DMS53 treated with DMSO at 0.1 percent for 48 hours (cell line): Measurements from ENCODE around the gene PALLD.

Experiments used
- DNase-seq: peaks from one replicate; lab custom pipeline; 2025; ENCODE audit not compliant: unreplicated experiment; lab: John Stamatoyannopoulos, UW

Gene PALLD

DNA sequence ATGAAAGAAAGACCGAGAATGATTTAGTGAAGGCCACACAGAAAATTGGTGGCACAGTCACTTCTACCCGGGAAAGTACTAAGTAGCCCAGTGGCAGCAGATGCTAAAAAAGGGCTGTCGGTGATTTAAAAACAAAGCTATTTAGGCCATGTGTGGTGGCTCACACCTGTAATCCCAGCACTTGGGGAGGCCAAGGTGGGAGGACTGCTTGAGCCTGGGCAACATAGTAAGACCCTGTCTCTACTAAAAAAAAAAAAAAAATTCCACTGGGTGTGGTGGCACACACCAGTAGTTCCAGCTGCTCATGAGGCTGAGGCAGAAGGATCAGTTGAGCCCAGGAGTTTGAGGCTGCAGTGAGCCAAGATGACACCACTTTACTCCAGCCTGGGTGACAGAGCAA is 369.0 kb downstream of the PALLD start:
- DNase-seq: no peak

DNA sequence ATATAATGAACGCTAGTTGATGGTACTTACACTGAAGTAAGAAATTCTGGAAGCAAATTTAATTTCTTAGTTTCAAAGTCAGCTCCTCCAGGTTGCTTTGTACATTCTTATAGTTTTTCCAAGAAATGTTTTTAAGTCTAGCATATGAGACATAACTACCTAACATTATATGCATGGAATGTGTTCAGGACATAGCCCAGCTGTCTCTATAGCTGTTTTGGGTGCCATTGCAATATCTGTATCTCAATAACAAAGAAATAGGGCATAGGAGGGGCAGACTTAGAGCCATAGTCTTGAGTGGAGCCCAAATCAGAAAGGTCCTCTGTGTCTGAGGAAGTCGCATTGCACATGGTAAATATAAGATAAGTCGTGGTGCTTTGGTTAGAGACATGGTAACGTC is 369.8 kb downstream of the PALLD start:
- DNase-seq: no peak

DNA sequence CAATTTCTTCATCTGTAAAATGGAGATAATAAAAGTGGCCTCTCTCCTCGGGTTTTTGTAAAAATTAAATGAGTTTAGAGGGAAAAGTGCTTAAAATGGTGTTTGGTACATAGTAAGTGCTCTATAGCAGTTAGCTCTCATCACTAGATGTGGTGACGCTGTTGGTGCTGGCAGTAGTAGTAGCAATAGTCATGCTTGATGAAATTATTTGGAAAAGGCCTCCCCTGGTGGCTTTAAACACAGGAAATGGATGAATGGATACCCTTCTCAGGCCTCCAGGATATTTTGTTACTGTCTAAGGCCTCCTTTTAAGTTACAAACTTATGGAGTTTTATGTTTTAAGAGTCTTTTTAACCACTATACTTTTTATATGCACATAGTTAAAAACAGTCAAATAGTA is 370.3 kb downstream of the PALLD start:
- no peak for DNase-seq

DNA sequence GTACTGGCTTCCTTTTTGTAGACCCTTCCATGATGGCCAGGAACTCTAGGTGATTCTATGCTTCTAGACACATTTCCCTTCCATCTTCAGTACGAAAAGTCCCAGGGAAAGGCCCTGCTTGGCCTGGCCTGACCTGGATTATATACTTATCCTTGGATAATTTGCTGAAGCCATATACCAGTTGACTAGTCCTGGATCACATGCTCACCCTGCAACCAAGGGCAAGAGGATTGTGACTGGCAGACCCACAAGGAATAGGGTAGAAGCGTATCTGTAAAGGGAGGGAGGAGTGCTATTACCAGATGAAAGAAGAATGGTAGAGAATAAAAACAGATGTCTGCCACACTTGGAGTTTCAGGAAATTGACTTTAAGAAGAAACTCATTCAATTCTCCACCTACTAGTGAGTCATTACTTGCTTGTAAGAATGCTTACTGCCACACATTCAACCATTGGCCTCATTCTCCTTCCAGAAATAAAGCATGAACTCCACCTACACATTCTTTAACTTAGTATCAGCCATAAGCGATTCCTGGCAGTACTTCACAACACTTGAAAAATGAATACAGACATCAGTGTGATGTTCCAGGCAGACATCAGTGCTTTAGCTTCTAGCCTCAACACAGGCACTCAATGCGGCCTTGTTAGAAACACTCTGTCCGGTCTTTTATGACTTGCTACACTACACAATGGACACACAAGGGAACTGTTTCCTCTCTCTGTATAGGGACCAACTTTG is 371.4 kb downstream of the PALLD start:
- DNase-seq: no peak

DNA sequence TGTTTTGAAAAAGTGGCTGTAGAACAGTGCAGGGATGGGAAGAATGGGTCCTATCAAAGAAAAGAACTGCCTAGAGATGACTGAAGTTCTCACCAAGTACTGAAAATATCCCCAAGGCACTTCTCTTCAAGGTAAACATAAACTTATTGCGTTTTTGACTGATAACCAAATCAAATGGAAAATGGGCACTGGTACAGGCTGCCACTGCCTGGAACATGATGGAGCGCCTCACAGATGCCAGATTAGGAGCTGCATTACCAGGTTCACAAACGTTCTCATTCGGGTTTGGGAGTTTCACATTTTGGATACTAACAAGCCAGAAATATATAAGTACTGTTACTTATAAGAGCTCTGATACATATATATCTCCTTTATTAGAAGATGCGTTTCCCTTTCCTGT is 371.9 kb downstream of the PALLD start:
- no peak for DNase-seq

DNA sequence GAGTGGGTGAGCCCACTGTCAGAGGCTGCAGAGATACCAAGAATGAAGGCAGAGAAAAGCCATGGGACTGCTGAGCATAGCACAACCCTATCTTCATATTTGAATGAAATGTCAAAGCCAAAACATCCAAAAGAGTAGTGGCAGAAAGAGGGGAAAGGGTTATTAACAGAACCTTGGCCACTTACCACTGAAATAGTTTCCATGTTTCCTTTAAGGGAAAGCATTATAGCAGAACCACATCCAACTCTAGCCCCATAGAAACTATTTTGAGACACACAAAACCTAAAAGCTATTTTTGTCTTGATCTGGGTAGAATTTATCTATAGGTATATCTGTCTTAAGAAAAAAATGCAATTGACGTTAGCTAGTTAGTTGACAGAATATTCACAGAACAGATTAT is 373.2 kb downstream of the PALLD start:
- DNase-seq: no peak

DNA sequence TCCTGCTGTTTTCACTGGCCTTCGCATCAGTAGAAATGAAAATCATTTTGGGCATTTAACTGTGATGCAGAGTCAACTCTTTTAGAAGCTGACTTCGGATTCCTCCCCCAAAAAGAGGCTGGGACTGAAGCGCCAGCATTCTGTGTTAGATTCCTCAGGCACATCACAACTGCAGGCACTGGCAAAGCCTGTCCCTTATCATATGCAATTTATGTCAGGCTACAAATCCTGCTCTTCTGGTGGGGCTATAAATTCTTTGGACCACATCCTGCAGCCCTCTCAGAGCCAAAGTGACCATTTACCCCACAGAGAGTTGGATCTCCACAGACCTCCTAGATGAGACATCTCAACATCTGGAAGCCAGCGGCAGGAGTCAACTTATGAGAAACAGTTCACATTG is 374.8 kb downstream of the PALLD start:
- DNase-seq: no peak

DNA sequence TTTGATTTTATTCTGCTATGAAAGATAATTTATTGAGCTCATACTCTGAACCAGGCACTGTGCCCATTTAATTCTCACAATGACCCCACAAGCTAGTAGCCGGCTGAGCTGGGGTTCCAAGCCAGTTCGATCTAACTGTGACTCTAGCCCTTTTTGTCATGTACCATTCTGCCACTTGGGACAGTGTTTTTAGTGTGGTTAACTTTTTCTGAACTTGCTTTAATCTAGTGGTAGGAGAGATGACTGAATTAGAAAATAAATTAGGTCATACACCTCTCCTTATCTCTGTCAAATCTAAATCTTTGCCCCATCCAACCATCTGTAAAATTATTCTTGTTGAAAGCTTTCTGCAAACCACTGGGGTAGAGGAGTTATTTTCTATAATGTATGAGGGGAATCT is 377.2 kb downstream of the PALLD start:
- no peak for DNase-seq

DNA sequence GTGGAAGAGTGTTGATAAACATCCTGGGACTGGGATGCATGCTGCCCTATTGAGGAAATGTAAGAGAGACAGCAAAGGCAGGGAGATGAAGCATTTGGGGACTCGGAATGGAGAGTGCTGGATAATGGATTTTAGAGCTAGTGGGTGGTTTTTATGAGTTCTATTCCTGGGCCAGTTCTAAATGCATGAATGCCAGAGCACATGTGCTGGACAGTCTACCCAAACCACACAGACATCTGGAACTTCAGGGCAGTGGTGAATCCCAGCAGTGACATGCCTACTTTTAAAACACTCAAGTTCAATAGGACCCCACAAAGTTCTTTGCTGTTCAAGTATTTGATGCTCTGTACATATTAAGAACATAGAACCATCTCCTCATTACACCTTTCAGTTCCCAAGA is 379.3 kb downstream of the PALLD start:
- no peak for DNase-seq

DNA sequence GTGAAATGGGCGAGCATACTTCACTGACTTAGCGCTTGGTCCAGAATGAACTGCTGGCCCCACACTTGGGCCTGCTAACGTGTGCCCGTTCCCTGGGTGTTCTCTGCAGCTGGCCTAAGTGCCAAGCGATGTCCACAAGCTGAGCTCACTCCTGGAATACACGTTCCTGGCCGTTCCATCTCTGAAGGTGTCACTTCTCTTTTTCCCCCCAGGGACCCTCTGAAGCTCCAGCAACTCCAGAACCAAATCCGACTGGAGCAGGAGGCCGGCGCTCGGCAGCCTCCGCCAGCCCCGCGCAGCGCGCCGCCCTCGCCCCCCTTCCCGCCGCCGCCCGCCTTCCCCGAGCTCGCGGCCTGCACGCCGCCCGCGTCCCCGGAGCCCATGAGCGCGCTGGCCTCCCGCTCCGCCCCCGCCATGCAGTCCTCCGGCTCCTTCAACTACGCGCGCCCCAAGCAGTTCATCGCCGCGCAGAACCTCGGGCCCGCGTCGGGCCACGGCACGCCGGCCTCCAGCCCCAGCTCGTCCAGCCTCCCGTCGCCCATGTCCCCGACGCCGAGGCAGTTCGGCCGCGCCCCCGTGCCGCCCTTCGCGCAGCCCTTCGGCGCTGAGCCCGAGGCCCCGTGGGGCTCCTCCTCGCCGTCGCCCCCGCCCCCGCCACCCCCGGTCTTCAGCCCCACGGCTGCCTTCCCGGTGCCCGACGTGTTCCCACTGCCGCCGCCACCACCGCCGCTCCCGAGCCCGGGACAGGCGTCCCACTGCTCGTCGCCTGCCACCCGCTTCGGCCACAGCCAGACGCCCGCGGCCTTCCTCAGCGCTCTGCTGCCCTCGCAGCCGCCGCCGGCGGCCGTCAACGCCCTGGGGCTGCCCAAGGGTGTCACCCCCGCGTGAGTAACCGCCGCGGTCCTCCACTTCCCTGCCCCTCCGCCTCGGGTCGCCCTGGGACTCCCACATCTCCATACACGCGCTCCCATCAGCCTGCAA is 380.9 kb downstream of the PALLD start:
- peak; percentile 53 for DNase-seq

DNA sequence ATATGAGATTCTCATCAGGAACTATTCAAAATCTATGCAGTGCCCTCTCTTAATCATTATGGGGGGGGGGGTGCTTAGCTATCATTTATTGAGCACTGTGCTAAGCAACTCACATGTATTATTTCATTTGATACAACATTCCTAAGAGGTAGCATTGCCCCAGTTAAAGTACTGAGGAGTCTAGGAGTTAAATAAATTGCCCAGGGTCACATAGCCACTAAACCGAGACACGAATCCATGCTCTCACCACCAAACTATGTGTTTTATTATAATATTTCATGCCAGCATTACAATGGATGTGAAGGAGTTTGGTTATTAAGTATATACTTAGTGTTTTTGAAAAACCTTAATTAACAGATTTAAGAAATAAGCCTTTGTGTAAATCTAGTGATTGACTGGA is 381.8 kb downstream of the PALLD start:
- DNase-seq: no peak

DNA sequence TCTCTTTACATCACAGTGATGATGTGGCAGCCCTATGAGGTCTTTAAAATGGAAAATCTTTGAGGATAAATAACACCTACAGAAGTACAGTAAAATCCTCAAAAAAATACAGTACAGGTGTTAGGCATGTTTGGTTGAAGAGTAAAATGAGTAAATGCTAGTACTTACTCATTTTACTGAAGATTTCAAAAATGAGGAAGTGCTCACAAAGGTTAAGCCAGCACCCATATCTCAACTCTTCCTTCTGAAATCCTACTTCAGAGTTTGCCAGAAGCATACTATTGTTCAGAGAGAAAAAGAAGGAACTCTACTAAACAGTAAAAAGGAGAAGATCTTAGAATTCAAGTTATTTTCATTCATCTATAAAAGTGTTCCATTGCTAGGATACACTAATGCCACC is 382.3 kb downstream of the PALLD start:
- DNase-seq: no peak

DNA sequence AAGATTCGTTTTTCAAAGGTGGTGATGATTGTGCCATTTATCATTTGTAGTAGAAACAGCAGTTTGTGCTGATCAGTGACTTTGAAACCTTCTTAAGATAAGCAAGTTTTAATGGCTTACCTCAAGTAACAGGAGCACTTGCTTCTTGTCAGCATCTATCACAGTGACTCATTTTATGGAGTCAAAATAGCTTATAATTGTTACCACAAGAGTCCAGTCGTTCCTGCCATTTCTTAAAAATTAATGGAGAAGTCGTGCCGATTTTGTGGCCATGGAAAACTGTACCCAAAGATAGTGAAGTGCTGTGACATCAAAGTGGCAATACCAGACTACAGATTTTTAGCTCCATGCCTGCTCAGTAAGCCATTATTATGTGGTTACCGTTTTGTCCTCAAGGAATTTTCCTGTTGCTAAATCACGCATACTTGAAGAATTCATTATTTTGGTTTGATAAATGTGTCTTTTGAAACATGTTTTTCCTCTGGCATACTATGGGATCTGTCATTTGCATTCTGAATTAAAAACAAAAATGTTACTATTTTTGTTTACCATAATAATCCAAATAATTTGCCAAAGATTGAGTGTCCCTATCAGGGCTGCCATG is 383.3 kb downstream of the PALLD start:
- no peak for DNase-seq

DNA sequence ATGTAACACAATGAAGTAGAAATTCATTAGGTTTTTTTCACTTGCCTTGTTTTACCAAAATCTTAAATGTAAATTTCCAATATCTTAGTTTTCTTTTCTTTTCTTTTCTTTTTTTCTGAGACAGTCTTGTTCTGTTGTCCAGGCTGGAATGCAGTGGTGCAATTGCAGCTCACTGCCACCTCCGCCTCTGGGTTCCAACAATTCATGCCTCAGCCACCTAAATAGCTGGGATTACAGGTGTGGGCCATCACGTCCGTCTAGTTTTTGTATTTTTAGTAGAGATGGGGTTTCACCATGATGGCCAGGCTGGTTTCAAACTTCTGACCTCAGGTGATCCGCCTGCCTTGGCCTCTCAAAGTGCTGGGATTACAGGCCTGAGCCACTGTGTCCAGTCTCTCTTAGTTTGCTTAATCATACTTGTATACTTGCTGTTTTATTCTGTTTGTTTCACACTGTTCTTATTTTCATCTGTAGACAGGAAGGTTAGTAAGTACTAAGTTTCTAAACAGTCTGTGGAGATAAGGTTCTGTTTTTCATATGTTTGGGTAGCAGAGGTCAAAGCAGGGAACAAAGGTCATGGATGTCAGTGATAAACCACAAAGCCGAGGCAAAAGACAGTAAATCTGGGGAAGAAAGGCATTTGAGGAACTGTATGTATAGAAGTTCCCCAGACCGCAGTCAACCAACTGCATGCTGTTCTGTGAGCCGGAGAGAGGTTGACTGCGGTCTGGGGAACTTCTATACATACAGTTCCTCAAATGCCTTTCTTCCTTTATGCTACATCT is 384.2 kb downstream of the PALLD start:
- no peak for DNase-seq

DNA sequence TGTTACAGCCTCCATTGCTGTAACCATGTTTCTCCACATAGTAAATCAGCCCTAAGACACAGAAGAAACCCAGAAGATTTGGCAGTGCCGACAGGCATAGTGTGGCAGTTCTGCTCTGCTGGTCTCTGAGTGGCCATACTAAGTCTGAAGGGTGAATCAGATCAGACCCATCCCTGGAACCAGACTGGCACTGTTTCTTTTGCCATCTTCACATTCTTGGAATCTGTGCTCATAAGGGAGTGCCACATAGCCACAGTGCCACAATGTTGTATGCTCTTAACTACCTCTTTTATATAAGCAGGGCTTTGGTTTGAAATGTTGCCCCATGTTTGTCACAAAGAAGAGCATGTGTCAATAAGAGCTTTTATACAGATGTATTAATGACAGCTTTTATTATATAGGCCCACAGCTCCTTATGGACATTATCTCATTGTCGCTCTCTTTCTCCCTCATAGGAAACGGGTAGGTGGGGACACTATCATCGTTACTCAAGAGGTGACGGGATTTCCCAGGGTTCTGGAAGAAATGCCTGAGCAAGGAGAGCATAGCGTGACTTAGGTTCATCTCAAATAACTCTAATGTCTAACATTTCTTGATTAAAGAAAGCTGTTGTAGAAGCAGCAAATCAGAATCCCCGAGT is 385.0 kb downstream of the PALLD start:
- no peak for DNase-seq

DNA sequence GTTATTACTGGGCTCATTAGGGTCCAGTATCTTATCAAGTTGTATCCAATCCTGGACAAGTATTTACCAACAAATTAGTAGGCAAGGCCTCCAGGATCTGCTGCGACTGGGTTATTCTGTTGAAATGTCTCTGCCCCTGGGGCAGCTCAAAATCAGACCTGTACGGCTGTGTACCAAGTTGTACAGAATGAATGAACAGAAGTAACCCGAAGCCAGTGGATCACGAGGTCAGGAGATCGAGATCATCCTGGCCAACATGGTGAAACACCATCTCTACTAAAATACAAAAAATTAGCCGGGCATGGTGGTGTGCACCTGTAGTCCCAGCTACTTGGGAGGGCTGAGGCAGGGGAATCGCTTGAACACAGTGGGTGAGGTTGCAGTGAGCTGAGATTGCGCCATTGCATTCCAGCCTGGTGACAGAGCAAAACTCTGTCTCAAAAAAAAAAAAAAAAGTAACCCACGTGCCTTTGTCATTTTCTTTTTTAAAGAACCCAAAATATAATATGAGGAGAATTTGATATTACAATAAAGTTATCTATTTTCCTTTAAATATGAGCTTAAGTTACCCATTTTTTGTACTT is 385.9 kb downstream of the PALLD start:
- no peak for DNase-seq

DNA sequence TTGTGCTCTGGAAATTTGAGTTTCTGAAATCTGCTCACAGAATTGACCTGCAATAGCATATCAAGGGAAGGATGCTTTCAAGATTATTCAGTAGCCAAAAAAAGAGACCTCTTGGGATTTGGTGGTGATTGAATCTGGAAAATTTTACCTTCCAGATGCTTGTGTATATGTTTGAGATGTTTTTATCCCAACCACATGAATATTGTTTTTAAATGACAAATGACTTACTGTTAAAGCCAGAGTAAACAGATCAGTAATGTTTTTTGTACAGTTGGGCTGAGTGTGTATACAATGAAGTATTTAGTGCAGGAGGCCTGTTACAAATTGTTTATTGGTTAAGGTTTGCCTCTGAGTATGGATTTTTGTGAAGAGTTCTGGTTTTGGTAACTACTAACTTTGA is 386.7 kb downstream of the PALLD start:
- DNase-seq: no peak

DNA sequence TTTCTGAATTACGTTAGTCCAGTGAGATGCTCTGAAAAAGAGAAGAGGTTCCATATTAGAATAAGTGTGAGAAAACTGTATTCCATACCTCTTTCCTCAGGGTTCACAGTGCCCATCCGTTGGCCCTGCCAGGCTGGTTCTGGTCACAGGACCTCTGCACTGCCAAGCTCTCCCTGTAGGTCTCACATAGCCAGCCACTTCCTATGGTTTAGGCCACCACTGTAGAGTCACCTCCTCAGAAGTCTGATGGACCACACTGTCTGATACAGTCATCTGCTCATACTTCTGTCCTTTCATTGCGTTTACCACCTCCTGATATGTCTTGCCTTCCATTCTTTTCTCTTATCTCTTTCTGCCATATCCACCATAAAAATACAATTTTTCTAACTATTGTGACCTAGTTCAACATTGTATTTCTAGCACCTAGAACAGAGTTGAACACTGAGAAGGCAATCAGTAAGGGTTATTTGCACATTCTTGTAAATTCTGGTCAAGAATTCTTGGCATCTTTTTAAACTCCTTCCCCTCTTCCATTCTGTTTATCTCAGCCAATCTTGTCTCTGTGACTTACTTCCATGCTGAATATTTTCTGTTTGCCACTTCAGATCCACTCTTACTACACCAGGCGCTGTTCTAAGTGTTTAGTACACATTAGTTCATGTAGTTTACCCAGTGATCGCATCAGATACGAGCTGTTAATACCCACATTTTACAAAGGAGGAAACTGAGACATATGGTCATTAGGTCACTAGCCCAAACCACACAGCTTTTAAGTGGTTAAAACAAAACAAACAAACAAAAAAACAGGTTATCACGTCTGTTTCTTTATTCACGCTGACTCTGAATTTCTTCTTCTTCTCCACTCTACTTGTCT is 387.6 kb downstream of the PALLD start:
- peak; percentile 27 for DNase-seq

DNA sequence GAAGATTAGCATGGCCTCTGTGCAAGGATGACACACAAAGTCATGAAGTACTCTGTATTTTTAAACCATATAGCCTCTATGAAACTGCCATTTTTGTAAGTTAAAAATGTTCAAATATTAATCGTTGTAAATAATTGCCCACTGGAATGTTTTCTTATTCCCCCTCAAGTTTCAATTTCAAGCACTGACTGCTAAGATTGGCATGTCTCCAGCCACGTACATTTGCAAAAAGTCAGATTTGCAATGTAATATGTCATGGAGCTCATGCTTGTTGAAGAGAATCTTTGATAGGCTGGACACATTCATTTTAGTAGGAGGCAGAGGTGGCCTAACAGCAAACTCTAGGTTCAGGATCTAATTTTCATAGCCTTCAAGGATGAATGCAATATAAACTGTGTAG is 388.5 kb downstream of the PALLD start:
- DNase-seq: no peak
